Brain microvascular endothelial cell (primary cell): ENCODE data around the gene ZNF718.
A peak's percentile ranks its signal among the peaks of the same experiment; 100 is the strongest.
"Not testable (repeated sequence)": the region's sequence is repeated elsewhere in the genome, so short reads cannot be mapped to it uniquely, and the experiment has no call there.

Source experiments
- DNase-seq: peaks from one replicate; pipeline ENCODE4 v3.0.0-alpha.2; 2020
- H3K27ac ChIP-seq: fragments of 250-450 bp; sonication (Bioruptor Pico); 2 replicates; pipeline ENCODE4 v1.5.1; 2020; ENCODE audit warnings: mild to moderate bottlenecking, moderate library complexity
- H3K27me3 ChIP-seq: fragments of 250-450 bp; sonication (Bioruptor Pico); replicated peaks from 2 replicates; pipeline ENCODE4 v1.5.1; 2020; ENCODE audit warnings: mild to moderate bottlenecking
- H3K36me3 ChIP-seq: fragments of 250-450 bp; sonication (Bioruptor Pico); replicated peaks from 2 replicates; pipeline ENCODE4 v1.5.1; 2020; ENCODE audit warnings: mild to moderate bottlenecking
- H3K4me3 ChIP-seq: 2 replicates; pipeline ENCODE4 v1.5.1; 2011; ENCODE audit warnings: low read depth, mild to moderate bottlenecking, control low read depth, low read length, moderate library complexity
- CTCF ChIP-seq: IDR thresholded peaks from 2 replicates; pipeline ENCODE4 v1.5.1; 2011; ENCODE audit warnings: low read depth, mild to moderate bottlenecking, moderate library complexity, low read length, control low read depth, inconsistent platforms; ENCODE audit errors: missing control alignments
- in situ Hi-C: cut with HindIII; loops from 2 replicates; pipeline ENCODE4 v1.10.0; 2017; ENCODE audit warnings: low sequenced_read_pairs, low pct_ligation_motif_present

Gene ZNF718

GRCh38 chr4:205097-205756, 80.9 kb downstream of the ZNF718 start:
- Histone ChIP-seq H3K27ac (no peak overlapping the region), H3K27me3 (no peaks in the 10 kb centered on the region), H3K4me3 (no peak overlapping the region), H3K36me3 (no peaks in the 10 kb centered on the region)
- DNase-seq: no peak
- in situ Hi-C loops: no loop called here
- TF ChIP-seq CTCF: no peak

- H3K4me3 ChIP-seq: no peak overlapping the region
- DNase-seq: no peak
- H3K36me3 ChIP-seq: no peaks in the 10 kb centered on the region
- no peaks in the 10 kb centered on the region for H3K27me3 ChIP-seq
- no peak overlapping the region for H3K27ac ChIP-seq
- TF ChIP-seq CTCF: no peak
- in situ Hi-C loops: no loop called here
These were observed 81.8 kb downstream of the ZNF718 start for GRCh38 chr4:206054-206453.

GRCh38 chr4:208416-209096, 84.3 kb downstream of the ZNF718 start:
- H3K36me3 ChIP-seq, in situ Hi-C loops, H3K27me3 ChIP-seq, DNase-seq, H3K4me3 ChIP-seq, H3K27ac ChIP-seq: not testable (repeated sequence)

GRCh38 chr4:211033-211511, 86.8 kb downstream of the ZNF718 start:
- in situ Hi-C loops: no loop called here
- Histone ChIP-seq H3K4me3 (no peak overlapping the region), H3K27me3 (no peaks in the 10 kb centered on the region), H3K36me3 (no peaks in the 10 kb centered on the region), H3K27ac (no peak overlapping the region)
- DNase-seq: no peak
- no peak for TF ChIP-seq CTCF

GRCh38 chr4:212438-213188, 88.3 kb downstream of the ZNF718 start:
- no peaks in the 10 kb centered on the region for H3K27me3 ChIP-seq
- H3K27ac ChIP-seq: peak overlapping the region; percentile 76
- DNase-seq: peak; percentile 92
- no peaks in the 10 kb centered on the region for H3K36me3 ChIP-seq
- TF ChIP-seq CTCF: no peak
- H3K4me3 ChIP-seq: peak overlapping the region; percentile 72
- in situ Hi-C loops: no loop called here

- Histone ChIP-seq H3K4me3 (peak overlapping the region; percentile 72), H3K27ac (peak overlapping the region; percentile 76)
- in situ Hi-C loops, H3K27me3 ChIP-seq, H3K36me3 ChIP-seq: not testable (repeated sequence)
- peak; percentile 13 for DNase-seq
These were observed 88.9 kb downstream of the ZNF718 start for GRCh38 chr4:213189-213535.
